K562 (cell line): Measurements from ENCODE around the gene TRIP12. TPM values are rescaled to one million over a fixed set of nuclear protein-coding genes. Genes with fewer than 3 reads are reported as not detected.
A peak's percentile ranks its signal among the peaks of the same experiment; 100 is the strongest.

ENCODE experiments used
- ATAC-seq: fragments of 200-7000 bp; cut with Tn5 transposase; 3 replicates; pipeline ENCODE4 v1.9.1; 2020; ENCODE audit warnings: moderate library complexity
- BruUV-seq: library from RNA; stranded (reverse); fragments of 400-500 nt; replicated peaks from 2 replicates; lab custom pipeline; 2021; lab: Mats Ljungman, UMichigan
- CTCF ChIA-PET: fragments of 300-600 bp; formaldehyde crosslinking; extraction: SDS; loops from one replicate; lab custom pipeline; 2021; ENCODE audit warnings: low intra/inter-chr PET ratio; lab: Yijun Ruan, JAX
- POLR2A ChIA-PET: fragments of 300-600, 350-650 bp; sonication (Branson Sonifier 250); formaldehyde crosslinking; extraction: SDS; loops from one replicate; lab custom pipeline; 2021; ENCODE audit warnings: antibody characterized with exemption, inconsistent platforms; lab: Yijun Ruan, JAX
- DNase-seq, 4 experiments: peaks; one replicate each; pipeline versions ENCODE4 v3.0.0 to v3.0.0-alpha.2; 2011 to 2018; ENCODE audit warnings: low spot score in 3 of 4, mixed read lengths in 3 of 4; ENCODE audit errors: extremely low read depth in 1 of 4
- FAIRE-seq: peaks from 2 replicates; lab custom pipeline; 2011; peaks lifted over from hg19 to GRCh38; lab: Jason Lieb, UNC
- H2AFZ ChIP-seq: 2 replicates; pipeline ENCODE4 v1.6.0; 2011; ENCODE audit warnings: low read depth, low read length, control low read depth, inconsistent platforms
- H3K27ac ChIP-seq: fragments of 200-600 bp; 3 replicates; pipeline ENCODE4 v1.8.0; 2011; ENCODE audit warnings: low read depth, mild to moderate bottlenecking, control low read depth, inconsistent platforms, low read length, moderate library complexity, mixed read lengths; ENCODE audit errors: extremely low read depth
- H3K27me3 ChIP-seq, 2 experiments: fragments of 300-600 bp in 1 of 2; 2 replicates in 1 of 2; 3 replicates in 1 of 2; pipeline versions ENCODE4 v1.6.0 to v1.8.0; 2011; ENCODE audit warnings: inconsistent platforms in 2 of 2, low read length in 2 of 2, mild to moderate bottlenecking in 1 of 2, mixed read lengths in 1 of 2, moderate library complexity in 1 of 2; ENCODE audit not compliant: control insufficient read depth in 2 of 2, insufficient read depth in 2 of 2
- H3K36me3 ChIP-seq: fragments of 300-600 bp; 3 replicates; pipeline ENCODE4 v1.8.0; 2011; ENCODE audit warnings: mild to moderate bottlenecking, low read length, inconsistent platforms; ENCODE audit not compliant: control insufficient read depth, insufficient read depth
- H3K4me1 ChIP-seq, 2 experiments: fragments of 200-600 bp in 1 of 2; replicated peaks in 1 of 2; 2 replicates in 1 of 2; 3 replicates in 1 of 2; pipeline versions ENCODE4 v1.5.1 to v1.8.0; 2011; ENCODE audit warnings: inconsistent platforms in 2 of 2, low read length in 2 of 2, mild to moderate bottlenecking in 1 of 2, mixed read lengths in 1 of 2, moderate library complexity in 1 of 2; ENCODE audit not compliant: control insufficient read depth in 2 of 2, insufficient read depth in 2 of 2
- H3K4me2 ChIP-seq: 2 replicates; pipeline ENCODE4 v1.6.1; 2011; ENCODE audit warnings: low read length, control low read depth, inconsistent platforms, mixed read lengths; ENCODE audit not compliant: insufficient read depth
- H3K4me3 ChIP-seq: fragments of 200-600 bp; sonication (generic), shearing (Covaris generic); 2 replicates; pipeline ENCODE4 v1.5.1; 2016; ENCODE audit warnings: control low read depth, inconsistent platforms
- H3K79me2 ChIP-seq: fragments of 200-600 bp; 3 replicates; pipeline ENCODE4 v1.8.0; 2011; ENCODE audit warnings: low read length, inconsistent platforms; ENCODE audit not compliant: control insufficient read depth, insufficient read depth
- H3K9ac ChIP-seq, 2 experiments: 2 replicates each; pipeline versions ENCODE4 v1.6.0 to v1.6.1; 2011; ENCODE audit warnings: low read depth in 2 of 2, low read length in 2 of 2, control low read depth in 1 of 2, inconsistent platforms in 1 of 2, mild to moderate bottlenecking in 1 of 2, mixed read lengths in 1 of 2; ENCODE audit not compliant: insufficient read depth in 1 of 2
- H3K9me1 ChIP-seq: one replicate; pipeline ENCODE4 v1.6.0; 2011; ENCODE audit warnings: inconsistent platforms, mild to moderate bottlenecking, low read length, moderate library complexity; ENCODE audit not compliant: control insufficient read depth, insufficient read depth
- H3K9me3 ChIP-seq: replicated peaks from 2 replicates; pipeline ENCODE4 v1.5.1; 2011; ENCODE audit warnings: low read depth, low read length, inconsistent platforms; ENCODE audit not compliant: control insufficient read depth, insufficient read depth
- H4K20me1 ChIP-seq: replicated peaks from 2 replicates; pipeline ENCODE4 v1.6.1; 2011; ENCODE audit warnings: low read length, inconsistent platforms, mixed read lengths; ENCODE audit not compliant: control insufficient read depth, insufficient read depth
- C11orf30 ChIP-seq: fragments of 450-650 bp; IDR thresholded peaks from 2 replicates; pipeline ENCODE4 v1.6.1; 2016; ENCODE audit warnings: low read depth, mild to moderate bottlenecking
- MAFG ChIP-seq: fragments of 450-650 bp; conservative IDR thresholded peaks from 2 replicates; pipeline ENCODE4 v1.6.1; 2016; ENCODE audit warnings: missing genetic modification characterization, missing compliant biosample characterization
- SMARCB1 ChIP-seq: IDR thresholded peaks from 2 replicates; pipeline ENCODE4 v1.6.1; 2011; ENCODE audit warnings: improper control_type of control experiment, low read depth; ENCODE audit not compliant: insufficient read length
- ZFPM2 ChIP-seq: fragments of 250-450 bp; sonication (Bioruptor Pico); IDR thresholded peaks from 2 replicates; pipeline ENCODE4 v1.5.1; 2022; ENCODE audit warnings: mild to moderate bottlenecking
- ZNF316 ChIP-seq: fragments of 450-650 bp; IDR thresholded peaks from 2 replicates; pipeline ENCODE4 v1.6.1; 2016
- WGBS: fragments of 100-300 bp; shearing (Covaris generic); methylation state at CpG from one replicate; pipeline ENCODE4 v1.1.6; 2016; ENCODE audit warnings: low coverage, mixed read lengths; ENCODE audit not compliant: insufficient coverage; ENCODE audit errors: missing lambda C conversion rate; 5-methylcytosine and 5-hydroxymethylcytosine counted together
- in situ Hi-C: fragments of 300-500 bp; cut with MboI; formaldehyde crosslinking; loops from 4 replicates; pipeline ENCODE4 v1.15.0; 2018; ENCODE audit warnings: inconsistent platforms, mixed read lengths
- intact Hi-C: fragments of 100-400 bp; cut with micrococcal nuclease; formaldehyde crosslinking; loops from 2 replicates; pipeline ENCODE4 v1.14.2; 2022
- polyA plus RNA-seq, 8 experiments: library from polyadenylated mRNA; depleted of rRNA in 4 of 8; stranded (reverse) in 5 of 8; unstranded in 3 of 8; fragments of >200 nt; fragmentation: Nextera tagmentation in 2 of 8; fragmentation: Illumina TruSeq in 1 of 8; extraction: Ambion mirVana in 2 of 8; extraction: Trizol in 1 of 8; gene quantifications; 2 replicates each; pipeline versions ENCODE4 v1.2.1 to v1.2.3, GENCODE V29; 2011 to 2014; ENCODE audit warnings: inconsistent platforms in 1 of 8, missing spikeins in 1 of 8
- total RNA-seq, 7 experiments: library from RNA; depleted of rRNA in 6 of 7; stranded (reverse); fragments of >200 nt in 6 of 7; fragmentation: Illumina TruSeq in 2 of 7; extraction: Trizol in 2 of 7; gene quantifications; 2 replicates each; pipeline versions ENCODE4 v1.2.1 to v1.2.3, GENCODE V29; 2011 to 2021; ENCODE audit warnings: low replicate concordance in 1 of 7
- TF ChIP-seq, protein P1 (sequence below), 2 experiments: fragments of 450-650 bp in 1 of 2; IDR thresholded peaks; 2 replicates each; pipeline ENCODE4 v1.6.1; 2011 to 2017; ENCODE audit warnings: low read depth in 2 of 2, antibody characterized with exemption in 1 of 2, borderline replicate concordance in 1 of 2, low read length in 1 of 2, mild to moderate bottlenecking in 1 of 2, mixed read lengths in 1 of 2; ENCODE audit not compliant: control insufficient read depth in 1 of 2
- TF ChIP-seq, protein P2 (sequence below): fragments of 450-650 bp; conservative IDR thresholded peaks from 2 replicates; pipeline ENCODE4 v1.6.1; 2016; ENCODE audit warnings: missing genetic modification characterization, low read depth, mild to moderate bottlenecking, control low read depth, missing compliant biosample characterization

The TRIP12 gene
- total and polyA plus RNA-seq, 9 of the 15 experiments (the other 6 are each of a cell fraction or from before 2014, with no cell fraction given), result 15.2 to 131 (median 80.1) TPM

DNA sequence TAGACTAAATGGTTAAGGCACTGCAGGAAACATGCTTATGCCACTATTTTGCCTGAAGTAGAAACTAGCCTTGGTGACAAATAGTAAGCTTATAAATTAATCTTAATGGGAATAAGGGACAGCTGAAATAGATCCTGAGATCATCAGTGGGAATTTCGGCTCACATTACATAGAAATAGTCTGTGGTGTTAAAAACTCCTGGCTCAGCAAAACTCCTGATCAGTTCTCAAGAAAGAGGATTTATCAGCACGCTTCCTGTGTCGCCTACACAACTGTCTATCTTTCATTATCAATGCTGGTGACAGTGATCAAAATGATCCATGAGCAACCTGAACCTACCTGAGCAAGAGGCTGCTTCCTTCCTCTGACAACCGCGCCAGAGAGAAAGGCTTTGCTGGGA lies 190.4 kb downstream of the TRIP12 start:
- H3K9me1 ChIP-seq, result no peaks in the 10 kb centered on the region
- no peak overlapping the region for H3K4me2 ChIP-seq
- no peak overlapping the region for H3K4me3 ChIP-seq
- no peaks in the 10 kb centered on the region for H3K9me3 ChIP-seq
- no peaks in the 10 kb centered on the region for H3K79me2 ChIP-seq
- DNase-seq (no peak), ATAC-seq (no peak), FAIRE-seq (no peak)
- H2AFZ ChIP-seq, result no peak overlapping the region
- no peaks in the 10 kb centered on the region for H3K36me3 ChIP-seq
- no peaks in the 10 kb centered on the region for H4K20me1 ChIP-seq
- no peak overlapping the region for H3K9ac ChIP-seq
- H3K4me1 ChIP-seq, result no peaks in the 10 kb centered on the region; a peak in 1 of 5 replicates
- ChIA-PET POLR2A (no interaction called here), CTCF (no interaction called here)
- 4% methylated on average over 5 of the region's 5 CpGs for WGBS
- intact Hi-C loops (no loop called here), in situ Hi-C loops (no loop called here)
- no peak overlapping the region for H3K27ac ChIP-seq
- no peaks in the 10 kb centered on the region; a peak in 1 of 5 replicates for H3K27me3 ChIP-seq
- no TSS peak for BruUV-seq
- TF ChIP-seq ZNF316 (peak; percentile 26; the same call in 1 of the 2 replicates), ZFPM2 (CRISPR knock-in tag) (no peak), C11orf30 (0 out of 2 replicates have a peak, but pooled peaks have one; percentile 10), MAFG (peak; percentile 51), SMARCB1 (no peak)
- TF ChIP-seq, protein P1, sequence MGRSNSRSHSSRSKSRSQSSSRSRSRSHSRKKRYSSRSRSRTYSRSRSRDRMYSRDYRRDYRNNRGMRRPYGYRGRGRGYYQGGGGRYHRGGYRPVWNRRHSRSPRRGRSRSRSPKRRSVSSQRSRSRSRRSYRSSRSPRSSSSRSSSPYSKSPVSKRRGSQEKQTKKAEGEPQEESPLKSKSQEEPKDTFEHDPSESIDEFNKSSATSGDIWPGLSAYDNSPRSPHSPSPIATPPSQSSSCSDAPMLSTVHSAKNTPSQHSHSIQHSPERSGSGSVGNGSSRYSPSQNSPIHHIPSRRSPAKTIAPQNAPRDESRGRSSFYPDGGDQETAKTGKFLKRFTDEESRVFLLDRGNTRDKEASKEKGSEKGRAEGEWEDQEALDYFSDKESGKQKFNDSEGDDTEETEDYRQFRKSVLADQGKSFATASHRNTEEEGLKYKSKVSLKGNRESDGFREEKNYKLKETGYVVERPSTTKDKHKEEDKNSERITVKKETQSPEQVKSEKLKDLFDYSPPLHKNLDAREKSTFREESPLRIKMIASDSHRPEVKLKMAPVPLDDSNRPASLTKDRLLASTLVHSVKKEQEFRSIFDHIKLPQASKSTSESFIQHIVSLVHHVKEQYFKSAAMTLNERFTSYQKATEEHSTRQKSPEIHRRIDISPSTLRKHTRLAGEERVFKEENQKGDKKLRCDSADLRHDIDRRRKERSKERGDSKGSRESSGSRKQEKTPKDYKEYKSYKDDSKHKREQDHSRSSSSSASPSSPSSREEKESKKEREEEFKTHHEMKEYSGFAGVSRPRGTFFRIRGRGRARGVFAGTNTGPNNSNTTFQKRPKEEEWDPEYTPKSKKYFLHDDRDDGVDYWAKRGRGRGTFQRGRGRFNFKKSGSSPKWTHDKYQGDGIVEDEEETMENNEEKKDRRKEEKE (IDR thresholded peaks at IDR 0.05; ENCODE audit: borderline replicate concordance in 1 of 2, control insufficient read depth in 1 of 2, low read depth in 2 of 2, low read length in 1 of 2), result no peak
- TF ChIP-seq, protein P2, sequence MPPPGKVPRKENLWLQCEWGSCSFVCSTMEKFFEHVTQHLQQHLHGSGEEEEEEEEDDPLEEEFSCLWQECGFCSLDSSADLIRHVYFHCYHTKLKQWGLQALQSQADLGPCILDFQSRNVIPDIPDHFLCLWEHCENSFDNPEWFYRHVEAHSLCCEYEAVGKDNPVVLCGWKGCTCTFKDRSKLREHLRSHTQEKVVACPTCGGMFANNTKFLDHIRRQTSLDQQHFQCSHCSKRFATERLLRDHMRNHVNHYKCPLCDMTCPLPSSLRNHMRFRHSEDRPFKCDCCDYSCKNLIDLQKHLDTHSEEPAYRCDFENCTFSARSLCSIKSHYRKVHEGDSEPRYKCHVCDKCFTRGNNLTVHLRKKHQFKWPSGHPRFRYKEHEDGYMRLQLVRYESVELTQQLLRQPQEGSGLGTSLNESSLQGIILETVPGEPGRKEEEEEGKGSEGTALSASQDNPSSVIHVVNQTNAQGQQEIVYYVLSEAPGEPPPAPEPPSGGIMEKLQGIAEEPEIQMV (tag), result no peak
- TF ChIP-seq, all 486 proteins: peak for 3
